A549 (cell line): ENCODE measurements around the gene SNX19.

Source experiments
- CEBPB ChIP-seq, 2 experiments: fragments of >200 bp in 1 of 2; sonication (Bioruptor Twin) in 1 of 2; formaldehyde crosslinking in 1 of 2; IDR thresholded peaks; 2 replicates each; pipeline ENCODE4 v1.6.1; 2012 to 2016
- CHD2 ChIP-seq: fragments of 150-350 bp; IDR thresholded peaks from 2 replicates; pipeline ENCODE4 v1.6.1; 2014; ENCODE audit warnings: low read length; ENCODE audit not compliant: partially characterized antibody
- EHF ChIP-seq: fragments of 250-450 bp; sonication (Bioruptor Pico); IDR thresholded peaks from 2 replicates; pipeline ENCODE4 v1.5.0; 2020; ENCODE audit warnings: mild to moderate bottlenecking
- EP300 ChIP-seq, 2 experiments: fragments of >200 bp; sonication (Bioruptor Twin); formaldehyde crosslinking; IDR thresholded peaks; 2 replicates in 1 of 2; 3 replicates in 1 of 2; pipeline ENCODE4 v1.6.1; 2016 to 2017
- MAFK ChIP-seq: fragments of 450-650 bp; IDR thresholded peaks from 2 replicates; pipeline ENCODE4 v1.6.1; 2014; ENCODE audit not compliant: partially characterized antibody
- MAZ ChIP-seq: fragments of 150-350 bp; IDR thresholded peaks from 2 replicates; pipeline ENCODE4 v1.6.1; 2014; ENCODE audit warnings: antibody characterized with exemption, low read depth, low read length, borderline replicate concordance
- MYC ChIP-seq: IDR thresholded peaks from 2 replicates; pipeline ENCODE4 v1.6.1; 2012; ENCODE audit warnings: mild to moderate bottlenecking, inconsistent platforms, low read length, improper control_type of control experiment, borderline replicate concordance
- POLR2A ChIP-seq: IDR thresholded peaks from 2 replicates; pipeline ENCODE4 v1.6.1; 2012; ENCODE audit warnings: mild to moderate bottlenecking, low read length
- RCOR1 ChIP-seq: fragments of 150-350 bp; IDR thresholded peaks from 2 replicates; pipeline ENCODE4 v1.6.1; 2014; ENCODE audit warnings: antibody characterized with exemption, low read length, low read depth
- RFX5 ChIP-seq: fragments of 450-650 bp; IDR thresholded peaks from 2 replicates; pipeline ENCODE4 v1.7.1; 2014; ENCODE audit warnings: antibody characterized with exemption, mild to moderate bottlenecking, moderate library complexity
- SMC3 ChIP-seq: fragments of >200 bp; sonication (Bioruptor Twin); formaldehyde crosslinking; IDR thresholded peaks from 3 replicates; pipeline ENCODE4 v1.6.1; 2018; ENCODE audit warnings: inconsistent platforms
- ZC3H11A ChIP-seq: fragments of 450-650 bp; IDR thresholded peaks from 2 replicates; pipeline ENCODE4 v1.6.1; 2014; ENCODE audit warnings: antibody characterized with exemption, mild to moderate bottlenecking
- TF ChIP-seq, protein P1 (sequence below): fragments of >200 bp; sonication (Bioruptor Twin); formaldehyde crosslinking; IDR thresholded peaks from 3 replicates; pipeline ENCODE4 v1.5.1; 2016

- TF ChIP-seq POLR2A (no peak), CHD2 (no peak), ZC3H11A (no peak), MAFK (no peak), RFX5 (no peak), CEBPB (IDR thresholded peaks at IDR 0.05) (no peak), MYC (no peak), EHF (no peak), EP300 (IDR thresholded peaks at IDR 0.05) (no peak), RCOR1 (no peak), MAZ (no peak), SMC3 (no peak)
- TF ChIP-seq, protein P1, sequence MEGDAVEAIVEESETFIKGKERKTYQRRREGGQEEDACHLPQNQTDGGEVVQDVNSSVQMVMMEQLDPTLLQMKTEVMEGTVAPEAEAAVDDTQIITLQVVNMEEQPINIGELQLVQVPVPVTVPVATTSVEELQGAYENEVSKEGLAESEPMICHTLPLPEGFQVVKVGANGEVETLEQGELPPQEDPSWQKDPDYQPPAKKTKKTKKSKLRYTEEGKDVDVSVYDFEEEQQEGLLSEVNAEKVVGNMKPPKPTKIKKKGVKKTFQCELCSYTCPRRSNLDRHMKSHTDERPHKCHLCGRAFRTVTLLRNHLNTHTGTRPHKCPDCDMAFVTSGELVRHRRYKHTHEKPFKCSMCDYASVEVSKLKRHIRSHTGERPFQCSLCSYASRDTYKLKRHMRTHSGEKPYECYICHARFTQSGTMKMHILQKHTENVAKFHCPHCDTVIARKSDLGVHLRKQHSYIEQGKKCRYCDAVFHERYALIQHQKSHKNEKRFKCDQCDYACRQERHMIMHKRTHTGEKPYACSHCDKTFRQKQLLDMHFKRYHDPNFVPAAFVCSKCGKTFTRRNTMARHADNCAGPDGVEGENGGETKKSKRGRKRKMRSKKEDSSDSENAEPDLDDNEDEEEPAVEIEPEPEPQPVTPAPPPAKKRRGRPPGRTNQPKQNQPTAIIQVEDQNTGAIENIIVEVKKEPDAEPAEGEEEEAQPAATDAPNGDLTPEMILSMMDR, result no peak
Observed at GRCh38 chr11:130858215-130858614, 58.1 kb downstream of the SNX19 start.
